Small intestine (tissue), 7 donors: ENCODE results near the gene LRCH4. TPM values are rescaled to one million over a fixed set of nuclear protein-coding genes. Genes with fewer than 3 reads are reported as not detected.

ENCODE experiments used
- DNase-seq, 2 donors: peaks; one replicate each; pipeline versions ENCODE4 v3.0.0 to v3.0.0-alpha.2; 2013
- FAIRE-seq: peaks from 2 replicates; lab custom pipeline; 2012; peaks lifted over from hg19 to GRCh38; lab: Jason Lieb, UNC
- H3K27ac ChIP-seq, 3 donors: one replicate each; pipeline ENCODE4 v1.5.1; 2013; ENCODE audit warnings: low read length in 2 of 3, mild to moderate bottlenecking in 2 of 3, control low read depth in 1 of 3, inconsistent platforms in 1 of 3, low read depth in 1 of 3, moderate library complexity in 1 of 3
- H3K27me3 ChIP-seq, 3 donors: one replicate each; pipeline ENCODE4 v1.6.1; 2013; ENCODE audit warnings: low read length in 3 of 3, inconsistent platforms in 1 of 3; ENCODE audit not compliant: control insufficient read depth in 3 of 3, insufficient read depth in 3 of 3
- H3K36me3 ChIP-seq, 3 donors: one replicate each; pipeline ENCODE4 v1.6.1; 2013; ENCODE audit warnings: low read length in 3 of 3, inconsistent platforms in 1 of 3, low read depth in 1 of 3, mild to moderate bottlenecking in 1 of 3, moderate library complexity in 1 of 3; ENCODE audit not compliant: control insufficient read depth in 3 of 3, insufficient read depth in 2 of 3
- H3K4me1 ChIP-seq, 3 donors: one replicate each; pipeline ENCODE4 v1.6.1; 2013; ENCODE audit warnings: low read length in 2 of 3, inconsistent platforms in 1 of 3, low read depth in 1 of 3, mild to moderate bottlenecking in 1 of 3, moderate library complexity in 1 of 3; ENCODE audit not compliant: control insufficient read depth in 3 of 3, insufficient read depth in 2 of 3
- H3K4me3 ChIP-seq, 3 donors: one replicate each; pipeline ENCODE4 v1.5.1; 2013; ENCODE audit warnings: low read length in 3 of 3, control low read depth in 1 of 3, inconsistent platforms in 1 of 3, low read depth in 1 of 3, mild to moderate bottlenecking in 1 of 3, moderate library complexity in 1 of 3
- H3K9me3 ChIP-seq, 2 donors: one replicate each; pipeline ENCODE4 v1.6.1; 2013; ENCODE audit warnings: low read depth in 1 of 2, low read length in 1 of 2; ENCODE audit not compliant: control insufficient read depth in 2 of 2, insufficient read depth in 1 of 2
- WGBS, 3 donors: extraction: QIAGEN DNeasy Blood & Tissue Kit; methylation state at CpG; one replicate each; pipeline ENCODE4 v1.1.7; 2013; 5-methylcytosine and 5-hydroxymethylcytosine counted together
- polyA plus RNA-seq, 4 donors: library from polyadenylated mRNA; stranded (reverse) in 3 of 4; unstranded in 1 of 4; fragments of 200-250 nt in 3 of 4; fragments of 120-200 nt in 1 of 4; gene quantifications; one replicate each; pipeline versions ENCODE4 v1.2.1 to v1.2.3, GENCODE V29; 2013
- donor health status: healthy with polysubstance abuse.
- donor health status: control.
- donor health status: control.
- donor health status: Bipolar disorder and iron deficiency.
- donor health status: healthy.

The LRCH4 gene
- polyA plus RNA-seq, 4 donors, result 33.4 to 111 (median 55.1) TPM

GRCh38 chr7:100575206-100575631, 10.7 kb downstream of the LRCH4 start:
- H3K36me3 ChIP-seq, result peaks cover 22 to 78% (median 26%) of the 10 kb centered on the region in 3 donors
- WGBS, 3 donors, result 74 to 84% (median 82%) methylated on average over 13 to 14 of the region's 14 CpGs
- peaks cover 0 to 10% (median 0%) of the 10 kb centered on the region in 3 donors for H3K4me1 ChIP-seq
- DNase-seq (peak in 1 of 2 donors; percentile 22), FAIRE-seq (no peak)
- no peaks in the 10 kb centered on the region for H3K9me3 ChIP-seq
- no peaks in the 10 kb centered on the region for H3K27me3 ChIP-seq
- H3K4me3 ChIP-seq, result no peak overlapping the region
- no peak overlapping the region for H3K27ac ChIP-seq

- WGBS, 3 donors, result 92 to 95% (median 94%) methylated on average over 42 to 44 of the region's 44 CpGs
- no peaks in the 10 kb centered on the region for H3K27me3 ChIP-seq
- no peak overlapping the region for H3K27ac ChIP-seq
- H3K36me3 ChIP-seq, result peaks cover 22 to 72% (median 26%) of the 10 kb centered on the region in 3 donors
- H3K4me1 ChIP-seq, result peaks cover 0 to 16% (median 0%) of the 10 kb centered on the region in 3 donors
- DNase-seq (no peak), FAIRE-seq (no peak)
- H3K4me3 ChIP-seq, result no peak overlapping the region
- H3K9me3 ChIP-seq, result no peaks in the 10 kb centered on the region
Observed at GRCh38 chr7:100574362-100575205, 11.3 kb downstream of the LRCH4 start.

GRCh38 chr7:100573691-100574361, 12.1 kb downstream of the LRCH4 start, which contains the start of gene SAP25:
SAP25 (minus strand) TSS chr7:100573900; CDS start chr7:100573742, 158 bp downstream.
- H3K36me3 ChIP-seq, result peaks cover 20 to 65% (median 26%) of the 10 kb centered on the region in 3 donors
- peaks cover 0 to 23% (median 3%) of the 10 kb centered on the region in 3 donors for H3K4me1 ChIP-seq
- no peak within 1 kb of the TSS for H3K4me3 ChIP-seq
- 94 to 96% (median 94%) methylated on average over 63 to 70 of the region's 70 CpGs for WGBS, 3 donors
- DNase-seq, result no peak
- no peak within 1 kb of the TSS for H3K27ac ChIP-seq
- H3K9me3 ChIP-seq, result no peaks in the 10 kb centered on the region
- no peak for FAIRE-seq
- no peaks in the 10 kb centered on the region for H3K27me3 ChIP-seq

- peaks cover 3 to 30% (median 9%) of the 10 kb centered on the region in 3 donors for H3K4me1 ChIP-seq
- FAIRE-seq (no peak), DNase-seq (no peak)
- no peaks in the 10 kb centered on the region for H3K27me3 ChIP-seq
- no peak overlapping the region for H3K4me3 ChIP-seq
- no peak overlapping the region for H3K27ac ChIP-seq
- WGBS, 3 donors, result 89 to 93% (median 93%) methylated on average over 27 to 30 of the region's 30 CpGs
- no peaks in the 10 kb centered on the region for H3K9me3 ChIP-seq
- peaks cover 16 to 58% (median 26%) of the 10 kb centered on the region in 3 donors for H3K36me3 ChIP-seq
Observed at GRCh38 chr7:100572949-100573675, 12.8 kb downstream of the LRCH4 start.

- H3K4me3 ChIP-seq, result no peak overlapping the region
- WGBS, 3 donors, result 85 to 89% (median 86%) methylated on average over 14 to 20 of the region's 20 CpGs
- no peak for DNase-seq
Observed at GRCh38 chr7:100572281-100572948, 13.5 kb downstream of the LRCH4 start.

GRCh38 chr7:100571829-100572116, 14.2 kb downstream of the LRCH4 start:
- FAIRE-seq (no peak), DNase-seq (no peak)
- no peaks in the 10 kb centered on the region for H3K9me3 ChIP-seq
- no peaks in the 10 kb centered on the region for H3K27me3 ChIP-seq
- 81 to 91% (median 87%) methylated on average over 2 of the region's 2 CpGs for WGBS, 3 donors
- H3K27ac ChIP-seq, result no peak overlapping the region
- H3K4me3 ChIP-seq, result no peak overlapping the region
- H3K4me1 ChIP-seq, result peaks cover 3 to 36% (median 14%) of the 10 kb centered on the region in 3 donors
- peaks cover 13 to 54% (median 16%) of the 10 kb centered on the region in 3 donors for H3K36me3 ChIP-seq

More at GRCh38 chr7:100572281-100572948, 13.5 kb downstream of the LRCH4 start:
- Histone ChIP-seq H3K27ac (no peak overlapping the region), H3K9me3 (no peaks in the 10 kb centered on the region), H3K4me1 (peaks cover 3 to 36% (median 14%) of the 10 kb centered on the region in 3 donors), H3K27me3 (no peaks in the 10 kb centered on the region), H3K36me3 (peaks cover 15 to 55% (median 22%) of the 10 kb centered on the region in 3 donors)
- no peak for FAIRE-seq

GRCh38 chr7:100570954-100571828, 14.7 kb downstream of the LRCH4 start:
- H3K36me3 ChIP-seq, result peaks cover 11 to 50% (median 14%) of the 10 kb centered on the region in 3 donors
- H3K27ac ChIP-seq, result no peak overlapping the region
- H3K9me3 ChIP-seq, result no peaks in the 10 kb centered on the region
- FAIRE-seq (no peak), DNase-seq (peak in 1 of 2 donors; percentile 32)
- H3K27me3 ChIP-seq, result no peaks in the 10 kb centered on the region
- WGBS, 3 donors, result 61 to 73% (median 72%) methylated on average over 26 of the region's 26 CpGs
- H3K4me3 ChIP-seq, result no peak overlapping the region
- H3K4me1 ChIP-seq, result peaks cover 3 to 36% (median 14%) of the 10 kb centered on the region in 3 donors
